ENCODE results near the gene CLNK. TPM values are rescaled to one million over a fixed set of nuclear protein-coding genes. Genes with fewer than 3 reads are reported as not detected.

CLNK gene
- total and polyA plus RNA-seq, 2 donors (not counting 1 experiment from before 2014, with no cell fraction given), result 0.57 to 0.75 TPM

- no peak for TF ChIP-seq EZH2 (IDR thresholded peaks at IDR 0.05; ENCODE audit: borderline replicate concordance, insufficient read depth, low read depth, low read length, poor library complexity, severe bottlenecking)
- TF ChIP-seq, protein P1, sequence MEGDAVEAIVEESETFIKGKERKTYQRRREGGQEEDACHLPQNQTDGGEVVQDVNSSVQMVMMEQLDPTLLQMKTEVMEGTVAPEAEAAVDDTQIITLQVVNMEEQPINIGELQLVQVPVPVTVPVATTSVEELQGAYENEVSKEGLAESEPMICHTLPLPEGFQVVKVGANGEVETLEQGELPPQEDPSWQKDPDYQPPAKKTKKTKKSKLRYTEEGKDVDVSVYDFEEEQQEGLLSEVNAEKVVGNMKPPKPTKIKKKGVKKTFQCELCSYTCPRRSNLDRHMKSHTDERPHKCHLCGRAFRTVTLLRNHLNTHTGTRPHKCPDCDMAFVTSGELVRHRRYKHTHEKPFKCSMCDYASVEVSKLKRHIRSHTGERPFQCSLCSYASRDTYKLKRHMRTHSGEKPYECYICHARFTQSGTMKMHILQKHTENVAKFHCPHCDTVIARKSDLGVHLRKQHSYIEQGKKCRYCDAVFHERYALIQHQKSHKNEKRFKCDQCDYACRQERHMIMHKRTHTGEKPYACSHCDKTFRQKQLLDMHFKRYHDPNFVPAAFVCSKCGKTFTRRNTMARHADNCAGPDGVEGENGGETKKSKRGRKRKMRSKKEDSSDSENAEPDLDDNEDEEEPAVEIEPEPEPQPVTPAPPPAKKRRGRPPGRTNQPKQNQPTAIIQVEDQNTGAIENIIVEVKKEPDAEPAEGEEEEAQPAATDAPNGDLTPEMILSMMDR (IDR thresholded peaks at IDR 0.05), result no peak
- Mint-ChIP-seq H3K27me3 (no peaks in the 10 kb centered on the region), H3K4me3 (no peak overlapping the region), H3K27ac (no peak overlapping the region), H3K4me1 (no peaks in the 10 kb centered on the region), H3K9me3 (ENCODE audit: insufficient read depth) (no peaks in the 10 kb centered on the region)
- ATAC-seq (ENCODE audit: low read depth), result no peak
- Histone ChIP-seq H3K27ac (ENCODE audit: low read length in 2 of 2) (no peak overlapping the region), H3K79me2 (ENCODE audit: control insufficient read depth, insufficient read depth, low read length) (no peaks in the 10 kb centered on the region), H3K4me2 (replicated peaks; ENCODE audit: low read depth, low read length, poor library complexity, severe bottlenecking) (no peak overlapping the region), H3K27me3 (replicated peaks in 1 of 4; ENCODE audit: control extremely low read depth in 1 of 4, control insufficient read depth in 3 of 4, insufficient read depth in 4 of 4, low read length in 3 of 4) (no peaks in the 10 kb centered on the region), H2AFZ (ENCODE audit: insufficient read depth, low read depth, low read length, poor library complexity, severe bottlenecking) (no peak overlapping the region), H3K9ac (ENCODE audit: low read length) (no peak overlapping the region), H3K9me3 (ENCODE audit: control extremely low read depth in 1 of 3, control insufficient read depth in 2 of 3, insufficient read depth in 1 of 3, low read length in 2 of 3) (peaks cover 0 to 4% (median 0%) of the 10 kb centered on the region in 3 donors), H3K4me3 (ENCODE audit: control extremely low read depth in 1 of 5, extremely low read depth in 1 of 5, insufficient read depth in 1 of 5, low read depth in 2 of 5, low read length in 4 of 5) (no peak overlapping the region), H3K4me1 (ENCODE audit: control insufficient read depth in 2 of 2, insufficient read depth in 2 of 2, low read length in 2 of 2) (no peaks in the 10 kb centered on the region), H3K36me3 (replicated peaks in 1 of 2; ENCODE audit: control extremely low read depth in 1 of 2, control insufficient read depth in 1 of 2, extremely low read depth in 1 of 2, insufficient read depth in 2 of 2, low read length in 1 of 2) (no peaks in the 10 kb centered on the region), H4K20me1 (ENCODE audit: control insufficient read depth, insufficient read depth, low read length, poor library complexity, severe bottlenecking) (no peaks in the 10 kb centered on the region)
- DNase-seq, result no peak
- intact Hi-C loops (cut with micrococcal nuclease), result no loop called here
- WGBS (ENCODE audit: insufficient coverage), result no CpG with 5 or more reads among the region's 3 CpGs
- CTCF ChIA-PET, result no interaction called here
- POLR2A ChIA-PET, result no interaction called here
Observed at GRCh38 chr4:10713591-10713990, 29.0 kb upstream of the CLNK start.

- POLR2A ChIA-PET, result no interaction called here
- no peaks in the 10 kb centered on the region for H3K4me1 ChIP-seq (ENCODE audit: control insufficient read depth in 2 of 2, insufficient read depth in 2 of 2, low read length in 2 of 2)
- H3K27me3 Mint-ChIP-seq, result no peaks in the 10 kb centered on the region
- no CpG with 5 or more reads among the region's 1 CpG for WGBS (ENCODE audit: insufficient coverage)
- no peaks in the 10 kb centered on the region for H4K20me1 ChIP-seq (ENCODE audit: control insufficient read depth, insufficient read depth, low read length, poor library complexity, severe bottlenecking)
- H3K36me3 ChIP-seq (replicated peaks in 1 of 2; ENCODE audit: control extremely low read depth in 1 of 2, control insufficient read depth in 1 of 2, extremely low read depth in 1 of 2, insufficient read depth in 2 of 2, low read length in 1 of 2), result no peaks in the 10 kb centered on the region
- H3K27ac ChIP-seq (ENCODE audit: low read length in 2 of 2), result no peak overlapping the region
- H3K27ac Mint-ChIP-seq, result no peak overlapping the region
- H3K4me1 Mint-ChIP-seq, result no peaks in the 10 kb centered on the region
- H3K9me3 ChIP-seq (ENCODE audit: control extremely low read depth in 1 of 3, control insufficient read depth in 2 of 3, insufficient read depth in 1 of 3, low read length in 2 of 3), result no peaks in the 10 kb centered on the region
- no peak overlapping the region for H3K4me3 Mint-ChIP-seq
- intact Hi-C loops (cut with micrococcal nuclease), result no loop called here
- H3K9ac ChIP-seq (ENCODE audit: low read length), result no peak overlapping the region
- no peaks in the 10 kb centered on the region for H3K79me2 ChIP-seq (ENCODE audit: control insufficient read depth, insufficient read depth, low read length)
- H3K4me3 ChIP-seq (ENCODE audit: control extremely low read depth in 1 of 5, extremely low read depth in 1 of 5, insufficient read depth in 1 of 5, low read depth in 2 of 5, low read length in 4 of 5), result no peak overlapping the region
- TF ChIP-seq, protein P1 (IDR thresholded peaks at IDR 0.05), result no peak
- TF ChIP-seq EZH2 (IDR thresholded peaks at IDR 0.05; ENCODE audit: borderline replicate concordance, insufficient read depth, low read depth, low read length, poor library complexity, severe bottlenecking), result no peak
- no peak overlapping the region for H2AFZ ChIP-seq (ENCODE audit: insufficient read depth, low read depth, low read length, poor library complexity, severe bottlenecking)
- CTCF ChIA-PET, result no interaction called here
- no peaks in the 10 kb centered on the region for H3K27me3 ChIP-seq (replicated peaks in 1 of 4; ENCODE audit: control extremely low read depth in 1 of 4, control insufficient read depth in 3 of 4, insufficient read depth in 4 of 4, low read length in 3 of 4)
- H3K9me3 Mint-ChIP-seq (ENCODE audit: insufficient read depth), result no peaks in the 10 kb centered on the region
- DNase-seq (no peak), ATAC-seq (ENCODE audit: low read depth) (no peak)
- no peak overlapping the region for H3K4me2 ChIP-seq (replicated peaks; ENCODE audit: low read depth, low read length, poor library complexity, severe bottlenecking)
Observed at GRCh38 chr4:10706236-10706635, 21.7 kb upstream of the CLNK start.

Data from B cell (primary cell).